IgD-negative memory B cell (primary cell): ENCODE measurements around the gene FRMD4B. TPM values are rescaled to one million over a fixed set of nuclear protein-coding genes. Genes with fewer than 3 reads are reported as not detected.

ENCODE experiments used
- H3K27ac Mint-ChIP-seq, 3 donors: one replicate each; pipeline ENCODE4 v1.8.0; 2020 to 2022; ENCODE audit warnings: mild to moderate bottlenecking in 3 of 3, mixed read lengths in 3 of 3, moderate library complexity in 1 of 3
- H3K27me3 Mint-ChIP-seq: one replicate; pipeline ENCODE4 v1.8.0; 2021; ENCODE audit warnings: mixed read lengths
- H3K36me3 Mint-ChIP-seq: one replicate; pipeline ENCODE4 v1.8.0; 2020; ENCODE audit warnings: mild to moderate bottlenecking, mixed read lengths
- H3K4me1 Mint-ChIP-seq, 3 donors: one replicate each; pipeline ENCODE4 v1.8.0; 2020 to 2022; ENCODE audit warnings: mixed read lengths in 3 of 3, mild to moderate bottlenecking in 1 of 3
- H3K4me3 Mint-ChIP-seq, 4 donors: one replicate each; pipeline ENCODE4 v1.8.0; 2020 to 2022; ENCODE audit warnings: mild to moderate bottlenecking in 4 of 4, mixed read lengths in 4 of 4, moderate library complexity in 3 of 4
- H3K9me3 Mint-ChIP-seq, 3 donors: one replicate each; pipeline ENCODE4 v1.8.0; 2020 to 2021; ENCODE audit warnings: mixed read lengths in 3 of 3, mild to moderate bottlenecking in 1 of 3
- polyA plus RNA-seq: library from polyadenylated mRNA; unstranded; fragments of 300-500 nt; fragmentation: Illumina TruSeq; gene quantifications from one replicate; pipeline ENCODE4 v1.2.3, GENCODE V29; 2021

Gene FRMD4B
- polyA plus RNA-seq, 1 donor from 2014 or later: 0.05 TPM

- peaks cover 9% of the 10 kb centered on the region for H3K27me3 Mint-ChIP-seq
- H3K4me1 Mint-ChIP-seq: no peaks in the 10 kb centered on the region
- H3K9me3 Mint-ChIP-seq: peaks cover 0 to 2% (median 0%) of the 10 kb centered on the region in 3 donors
- H3K27ac Mint-ChIP-seq: no peak overlapping the region
- no peaks in the 10 kb centered on the region for H3K36me3 Mint-ChIP-seq
- no peak overlapping the region for H3K4me3 Mint-ChIP-seq
These were observed 243.0 kb downstream of the FRMD4B start for GRCh38 chr3:69142797-69143454.

GRCh38 chr3:69142090-69142489 lies 243.8 kb downstream of the FRMD4B start:
- Mint-ChIP-seq H3K4me1 (no peaks in the 10 kb centered on the region), H3K27me3 (peaks cover 9% of the 10 kb centered on the region), H3K27ac (no peak overlapping the region), H3K36me3 (no peaks in the 10 kb centered on the region), H3K4me3 (no peak overlapping the region), H3K9me3 (peaks cover 0 to 2% (median 0%) of the 10 kb centered on the region in 3 donors)

GRCh38 chr3:69141313-69141712 lies 244.6 kb downstream of the FRMD4B start:
- Mint-ChIP-seq H3K27me3 (peaks cover 9% of the 10 kb centered on the region), H3K36me3 (no peaks in the 10 kb centered on the region), H3K9me3 (peaks cover 0 to 2% (median 0%) of the 10 kb centered on the region in 3 donors), H3K27ac (no peak overlapping the region), H3K4me3 (no peak overlapping the region), H3K4me1 (no peaks in the 10 kb centered on the region)

GRCh38 chr3:69137412-69137811 lies 248.5 kb downstream of the FRMD4B start:
- Mint-ChIP-seq H3K36me3 (no peaks in the 10 kb centered on the region), H3K9me3 (peaks cover 0 to 4% (median 2%) of the 10 kb centered on the region in 3 donors), H3K4me3 (no peak overlapping the region), H3K4me1 (no peaks in the 10 kb centered on the region), H3K27ac (no peak overlapping the region), H3K27me3 (peaks cover 7% of the 10 kb centered on the region)

- H3K27me3 Mint-ChIP-seq: peaks cover 7% of the 10 kb centered on the region
- H3K9me3 Mint-ChIP-seq: peaks cover 0 to 4% (median 2%) of the 10 kb centered on the region in 3 donors
- no peaks in the 10 kb centered on the region for H3K4me1 Mint-ChIP-seq
- no peak overlapping the region for H3K4me3 Mint-ChIP-seq
- H3K27ac Mint-ChIP-seq: no peak overlapping the region
- H3K36me3 Mint-ChIP-seq: no peaks in the 10 kb centered on the region
These were observed 248.9 kb downstream of the FRMD4B start for GRCh38 chr3:69137005-69137404.

GRCh38 chr3:69130689-69131088 lies 255.2 kb downstream of the FRMD4B start:
- H3K9me3 Mint-ChIP-seq: peaks cover 0 to 4% (median 0%) of the 10 kb centered on the region in 3 donors
- no peaks in the 10 kb centered on the region for H3K27me3 Mint-ChIP-seq
- H3K4me1 Mint-ChIP-seq: no peaks in the 10 kb centered on the region
- H3K36me3 Mint-ChIP-seq: peaks cover 2% of the 10 kb centered on the region
- H3K4me3 Mint-ChIP-seq: no peak overlapping the region
- H3K27ac Mint-ChIP-seq: no peak overlapping the region

GRCh38 chr3:69129531-69129930 lies 256.4 kb downstream of the FRMD4B start:
- Mint-ChIP-seq H3K36me3 (peaks cover 2% of the 10 kb centered on the region), H3K4me1 (no peaks in the 10 kb centered on the region), H3K4me3 (no peak overlapping the region), H3K9me3 (peaks cover 0 to 4% (median 0%) of the 10 kb centered on the region in 3 donors), H3K27ac (no peak overlapping the region), H3K27me3 (no peaks in the 10 kb centered on the region)

GRCh38 chr3:69128509-69128908 lies 257.4 kb downstream of the FRMD4B start:
- Mint-ChIP-seq H3K27me3 (no peaks in the 10 kb centered on the region), H3K36me3 (peaks cover 2% of the 10 kb centered on the region), H3K9me3 (peaks cover 0 to 4% (median 0%) of the 10 kb centered on the region in 3 donors), H3K4me3 (no peak overlapping the region), H3K27ac (peak overlapping the region in 1 of 3 donors; percentile 84), H3K4me1 (no peaks in the 10 kb centered on the region)

GRCh38 chr3:69126999-69127398 lies 258.9 kb downstream of the FRMD4B start:
- Mint-ChIP-seq H3K27ac (no peak overlapping the region), H3K4me1 (no peaks in the 10 kb centered on the region), H3K4me3 (no peak overlapping the region), H3K9me3 (no peaks in the 10 kb centered on the region), H3K27me3 (no peaks in the 10 kb centered on the region), H3K36me3 (peaks cover 2% of the 10 kb centered on the region)

- H3K27ac Mint-ChIP-seq: no peak overlapping the region
- no peaks in the 10 kb centered on the region for H3K9me3 Mint-ChIP-seq
- peaks cover 2% of the 10 kb centered on the region for H3K36me3 Mint-ChIP-seq
- no peaks in the 10 kb centered on the region for H3K27me3 Mint-ChIP-seq
- no peak overlapping the region for H3K4me3 Mint-ChIP-seq
- no peaks in the 10 kb centered on the region for H3K4me1 Mint-ChIP-seq
These were observed 259.7 kb downstream of the FRMD4B start for GRCh38 chr3:69126216-69126615.

GRCh38 chr3:69122403-69122802 lies 263.5 kb downstream of the FRMD4B start, which contains the start of gene LMOD3:
LMOD3 (minus strand) TSS chr3:69122595; CDS start chr3:69122386, 209 bp downstream.
- Mint-ChIP-seq H3K4me3 (no peak within 1 kb of the TSS), H3K4me1 (peaks cover 0 to 5% (median 5%) of the 10 kb centered on the region in 3 donors), H3K27me3 (no peaks in the 10 kb centered on the region), H3K27ac (no peak within 1 kb of the TSS), H3K36me3 (peaks cover 2% of the 10 kb centered on the region), H3K9me3 (no peaks in the 10 kb centered on the region)

- H3K27me3 Mint-ChIP-seq: no peaks in the 10 kb centered on the region
- no peaks in the 10 kb centered on the region for H3K9me3 Mint-ChIP-seq
- H3K36me3 Mint-ChIP-seq: peaks cover under 1% of the 10 kb centered on the region
- no peak overlapping the region for H3K4me3 Mint-ChIP-seq
- H3K4me1 Mint-ChIP-seq: peaks cover 0 to 5% (median 5%) of the 10 kb centered on the region in 3 donors
- H3K27ac Mint-ChIP-seq: no peak overlapping the region
These were observed 263.9 kb downstream of the FRMD4B start for GRCh38 chr3:69121950-69122349.

GRCh38 chr3:69121513-69121912 lies 264.4 kb downstream of the FRMD4B start:
- H3K27me3 Mint-ChIP-seq: no peaks in the 10 kb centered on the region
- no peaks in the 10 kb centered on the region for H3K36me3 Mint-ChIP-seq
- no peak overlapping the region for H3K4me3 Mint-ChIP-seq
- peaks cover 0 to 5% (median 5%) of the 10 kb centered on the region in 3 donors for H3K4me1 Mint-ChIP-seq
- H3K27ac Mint-ChIP-seq: no peak overlapping the region
- no peaks in the 10 kb centered on the region for H3K9me3 Mint-ChIP-seq

- Mint-ChIP-seq H3K9me3 (no peaks in the 10 kb centered on the region), H3K27me3 (no peaks in the 10 kb centered on the region), H3K4me1 (peaks cover 0 to 5% (median 5%) of the 10 kb centered on the region in 3 donors), H3K4me3 (no peak overlapping the region), H3K36me3 (no peaks in the 10 kb centered on the region), H3K27ac (no peak overlapping the region)
These were observed 264.9 kb downstream of the FRMD4B start for GRCh38 chr3:69120879-69121464.
